ENCODE results near the gene DPYSL4.

The DPYSL4 gene

DNA sequence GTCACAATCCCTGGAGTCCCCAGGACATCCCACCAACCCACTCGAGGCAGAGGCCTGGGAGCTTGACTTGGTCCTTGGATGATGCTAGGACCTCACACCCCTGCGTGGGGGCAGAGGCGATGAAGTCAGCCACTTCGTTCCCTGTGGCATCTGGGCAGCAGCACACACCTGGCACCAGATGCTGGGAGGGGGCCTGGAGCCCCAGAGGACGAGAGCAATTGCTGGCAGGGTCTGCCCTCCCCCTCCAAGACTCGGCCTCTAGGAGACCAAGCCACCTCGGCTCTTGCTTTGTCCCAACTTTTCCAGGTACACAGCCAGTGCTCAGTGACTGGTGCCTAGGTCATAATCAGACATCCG lies 39.1 kb downstream of the DPYSL4 start:
- Mint-ChIP-seq H3K36me3 (ENCODE audit: insufficient read depth) (peaks cover 2% of the 10 kb centered on the region), H3K4me1 (ENCODE audit: low read depth in 2 of 2) (peaks cover 11 to 17% of the 10 kb centered on the region in 2 donors), H3K27me3 (no peaks in the 10 kb centered on the region), H3K27ac (no peak overlapping the region), H3K9me3 (no peaks in the 10 kb centered on the region), H3K4me3 (no peak overlapping the region)
- ATAC-seq (replicated peaks) (no peak), DNase-seq (no peak)

GRCh38 chr10:132226586-132227405 lies 40.0 kb downstream of the DPYSL4 start:
- Mint-ChIP-seq H3K4me3 (no peak overlapping the region), H3K27ac (peak overlapping the region in 1 of 2 donors; percentile 64), H3K4me1 (ENCODE audit: low read depth in 2 of 2) (peaks cover 14 to 17% of the 10 kb centered on the region in 2 donors), H3K27me3 (no peaks in the 10 kb centered on the region), H3K36me3 (ENCODE audit: insufficient read depth) (peaks cover 2% of the 10 kb centered on the region), H3K9me3 (no peaks in the 10 kb centered on the region)
- DNase-seq (no peak), ATAC-seq (replicated peaks) (no peak)

DNA sequence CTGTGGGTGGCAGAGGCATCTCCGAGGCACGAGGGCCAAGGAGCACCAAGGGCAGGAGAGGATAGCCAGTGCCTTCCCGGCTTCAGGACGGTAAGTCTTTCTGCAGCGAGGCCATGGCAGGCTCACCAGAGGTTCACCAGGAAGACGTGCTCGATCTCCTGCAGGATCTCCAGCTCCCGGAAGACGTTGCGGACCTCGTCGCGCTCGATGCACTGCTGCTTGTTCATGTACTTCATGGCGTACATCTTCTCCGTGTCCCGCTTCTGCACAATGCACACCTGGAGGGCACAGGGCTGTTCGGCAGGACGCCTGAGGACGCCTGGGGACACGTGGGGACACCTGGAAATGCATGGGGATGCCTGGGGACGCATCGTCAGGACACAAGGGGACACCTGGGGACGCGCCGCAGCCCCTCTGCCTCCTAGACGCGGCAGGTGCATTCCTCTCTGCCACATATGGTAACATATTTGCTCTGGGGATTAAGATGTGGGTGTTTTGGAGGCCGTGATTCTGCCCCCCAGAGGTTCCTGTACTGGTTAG lies 41.2 kb downstream of the DPYSL4 start:
- peaks cover 14 to 21% of the 10 kb centered on the region in 2 donors for H3K4me1 Mint-ChIP-seq (ENCODE audit: low read depth in 2 of 2)
- H3K27ac Mint-ChIP-seq: no peak overlapping the region
- H3K4me3 Mint-ChIP-seq: no peak overlapping the region
- ATAC-seq (replicated peaks) (no peak), DNase-seq (no peak)
- no peaks in the 10 kb centered on the region for H3K9me3 Mint-ChIP-seq
- no peaks in the 10 kb centered on the region for H3K27me3 Mint-ChIP-seq
- H3K36me3 Mint-ChIP-seq (ENCODE audit: insufficient read depth): peaks cover 2% of the 10 kb centered on the region

GRCh38 chr10:132228616-132229015 lies 41.9 kb downstream of the DPYSL4 start:
- ATAC-seq (replicated peaks) (no peak), DNase-seq (no peak)
- Mint-ChIP-seq H3K36me3 (ENCODE audit: insufficient read depth) (no peaks in the 10 kb centered on the region), H3K4me1 (ENCODE audit: low read depth in 2 of 2) (peaks cover 14 to 21% of the 10 kb centered on the region in 2 donors), H3K27ac (no peak overlapping the region), H3K27me3 (no peaks in the 10 kb centered on the region), H3K9me3 (no peaks in the 10 kb centered on the region), H3K4me3 (peak overlapping the region in 1 of 2 donors; percentile 59)

DNA sequence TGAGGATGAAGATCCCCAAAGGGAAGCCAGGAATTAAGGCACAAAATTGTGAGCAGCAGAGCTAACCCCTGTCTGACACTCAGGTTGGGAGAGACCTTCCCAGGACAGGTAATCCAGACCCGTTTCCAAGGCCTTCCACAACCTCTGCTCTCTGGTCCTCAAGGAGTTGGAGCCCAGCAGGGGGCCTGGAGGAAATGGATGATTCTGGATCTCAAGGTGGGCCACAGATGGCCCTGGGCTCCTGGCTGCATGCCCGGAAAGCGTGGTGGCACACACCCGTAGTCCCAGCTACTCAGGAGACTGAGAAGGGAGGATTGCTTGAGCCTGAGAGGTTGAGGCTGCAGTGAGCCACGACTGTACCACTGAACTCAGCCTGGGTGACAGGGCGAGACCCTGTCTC lies 42.3 kb downstream of the DPYSL4 start:
- ATAC-seq (replicated peaks) (no peak), DNase-seq (no peak)
- Mint-ChIP-seq H3K9me3 (no peaks in the 10 kb centered on the region), H3K4me3 (peak overlapping the region in 1 of 2 donors; percentile 59), H3K27me3 (no peaks in the 10 kb centered on the region), H3K36me3 (ENCODE audit: insufficient read depth) (no peaks in the 10 kb centered on the region), H3K4me1 (ENCODE audit: low read depth in 2 of 2) (peaks cover 12 to 21% of the 10 kb centered on the region in 2 donors), H3K27ac (peak overlapping the region in 1 of 2 donors; percentile 85)

- Mint-ChIP-seq H3K4me3 (peak overlapping the region; percentile 59 to 82), H3K27me3 (no peaks in the 10 kb centered on the region), H3K36me3 (ENCODE audit: insufficient read depth) (no peaks in the 10 kb centered on the region), H3K9me3 (no peaks in the 10 kb centered on the region), H3K4me1 (ENCODE audit: low read depth in 2 of 2) (peaks cover 12 to 21% of the 10 kb centered on the region in 2 donors), H3K27ac (peak overlapping the region; percentile 85 to 92)
- peak; percentile 70 for ATAC-seq (replicated peaks)
- peak in 1 of 3 experiments; percentile 16 for DNase-seq
Measured at GRCh38 chr10:132229834-132230556, 43.2 kb downstream of the DPYSL4 start.

DNA sequence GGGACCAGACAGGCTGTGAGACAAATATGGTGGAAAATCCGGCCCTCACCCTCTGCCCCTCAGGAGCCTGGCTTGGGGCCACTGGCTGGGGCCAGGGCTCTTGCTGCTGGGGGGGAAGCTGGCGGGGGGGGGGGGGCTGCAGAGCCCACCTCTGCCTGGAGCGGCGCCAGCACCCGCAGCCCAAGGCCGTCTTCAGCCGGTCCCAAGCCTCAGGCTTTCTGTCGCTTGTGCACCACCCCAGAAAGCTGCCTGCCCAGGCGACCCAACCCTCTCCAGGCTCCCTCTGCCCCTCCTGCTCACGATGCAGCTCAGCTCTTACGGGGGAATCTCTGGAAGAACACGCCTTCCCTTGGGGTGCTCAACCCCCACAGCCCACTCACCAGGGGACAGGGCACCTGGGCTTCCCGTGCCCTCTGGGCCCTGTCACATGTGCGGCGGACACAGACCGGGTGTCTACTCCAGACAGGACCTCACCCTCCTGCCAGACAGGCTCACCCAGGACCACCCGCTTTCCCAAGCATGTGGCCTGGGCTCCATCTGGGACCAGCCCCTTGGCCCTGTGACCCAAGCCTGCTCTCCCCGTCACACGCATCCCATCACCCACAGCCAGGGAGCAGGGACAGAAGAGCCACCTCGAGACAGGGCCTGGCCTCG lies 43.9 kb downstream of the DPYSL4 start:
- Mint-ChIP-seq H3K4me3 (peak overlapping the region; percentile 59 to 82), H3K4me1 (ENCODE audit: low read depth in 2 of 2) (peaks cover 12 to 21% of the 10 kb centered on the region in 2 donors), H3K36me3 (ENCODE audit: insufficient read depth) (no peaks in the 10 kb centered on the region), H3K9me3 (no peaks in the 10 kb centered on the region), H3K27me3 (no peaks in the 10 kb centered on the region), H3K27ac (peak overlapping the region; percentile 85 to 92)
- DNase-seq: no peak
- ATAC-seq (replicated peaks): no peak

DNA sequence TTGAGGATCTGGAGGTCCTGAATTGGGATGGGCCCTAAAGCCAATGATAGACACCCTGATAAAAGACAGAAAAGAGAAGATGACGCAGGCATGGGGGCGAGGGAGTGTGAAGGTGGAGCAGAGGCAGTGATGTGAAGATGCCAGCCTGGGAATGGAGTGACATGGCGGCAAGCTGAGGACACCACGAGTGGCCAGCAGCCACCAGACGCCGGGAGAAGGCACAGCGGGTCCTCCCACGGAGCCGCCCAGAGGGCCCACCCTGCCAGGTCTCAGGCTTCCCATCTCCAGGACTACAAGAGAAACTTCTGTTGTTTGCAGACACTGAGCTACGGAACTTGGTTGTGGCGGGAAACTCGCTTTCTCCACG lies 44.9 kb downstream of the DPYSL4 start:
- H3K36me3 Mint-ChIP-seq (ENCODE audit: insufficient read depth): no peaks in the 10 kb centered on the region
- H3K9me3 Mint-ChIP-seq: no peaks in the 10 kb centered on the region
- H3K27me3 Mint-ChIP-seq: no peaks in the 10 kb centered on the region
- ATAC-seq (replicated peaks) (no peak), DNase-seq (no peak)
- peaks cover 12 to 21% of the 10 kb centered on the region in 2 donors for H3K4me1 Mint-ChIP-seq (ENCODE audit: low read depth in 2 of 2)
- no peak overlapping the region for H3K4me3 Mint-ChIP-seq
- peak overlapping the region; percentile 80 to 92 for H3K27ac Mint-ChIP-seq

DNA sequence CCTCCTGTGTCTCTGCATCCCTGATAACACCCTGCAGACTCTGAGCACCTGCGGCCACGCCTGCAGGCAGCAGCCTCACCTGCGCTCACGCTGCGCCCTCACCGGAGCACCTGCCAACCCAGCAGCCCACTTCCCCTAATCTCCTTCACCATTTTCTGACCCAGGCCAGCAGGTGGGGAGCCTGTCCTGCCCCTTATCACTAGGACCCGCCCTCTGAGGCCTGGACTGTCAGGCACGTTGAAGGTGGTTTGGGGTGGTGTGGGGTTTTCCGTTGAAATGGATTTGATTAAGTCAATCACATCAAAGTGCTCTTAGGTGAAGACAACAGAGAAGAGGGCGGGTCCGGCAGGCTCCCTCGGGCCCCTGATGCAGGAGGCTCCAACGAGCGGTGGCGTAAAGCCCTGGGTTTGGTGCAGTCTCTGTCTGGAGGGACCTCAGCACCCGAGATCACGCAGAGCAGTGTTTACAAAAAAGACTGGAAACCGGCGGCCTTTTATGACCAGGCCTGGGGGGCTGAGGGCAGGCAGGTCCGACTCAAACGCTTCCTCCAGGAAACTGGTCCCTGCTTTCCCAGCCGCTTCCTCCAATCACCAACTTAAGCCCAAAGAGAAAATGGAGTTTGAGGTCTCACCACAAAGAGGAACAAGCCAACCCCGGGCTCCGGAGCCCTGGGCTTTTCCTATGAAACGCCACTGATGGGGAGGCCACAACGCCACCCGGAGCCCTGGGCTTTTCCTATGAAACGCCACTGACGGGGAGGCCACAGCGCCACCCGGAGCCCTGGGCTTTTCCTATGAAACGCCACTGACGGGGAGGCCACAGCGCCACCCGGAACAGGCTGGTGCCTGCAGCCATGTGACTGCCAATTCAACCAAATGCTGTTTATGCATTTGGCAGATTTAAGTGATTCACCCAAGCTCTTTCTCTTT lies 45.5 kb downstream of the DPYSL4 start:
- peak; percentile 26 for ATAC-seq (replicated peaks)
- no peak for DNase-seq
- Mint-ChIP-seq H3K9me3 (no peaks in the 10 kb centered on the region), H3K27ac (peak overlapping the region in 1 of 2 donors; percentile 78), H3K36me3 (ENCODE audit: insufficient read depth) (no peaks in the 10 kb centered on the region), H3K4me1 (ENCODE audit: low read depth in 2 of 2) (peaks cover 12 to 18% of the 10 kb centered on the region in 2 donors), H3K27me3 (no peaks in the 10 kb centered on the region), H3K4me3 (peak overlapping the region; percentile 6 to 12)

- H3K9me3 Mint-ChIP-seq: no peaks in the 10 kb centered on the region
- H3K36me3 Mint-ChIP-seq (ENCODE audit: insufficient read depth): no peaks in the 10 kb centered on the region
- H3K27ac Mint-ChIP-seq: peak overlapping the region in 1 of 2 donors; percentile 78
- H3K4me1 Mint-ChIP-seq (ENCODE audit: low read depth in 2 of 2): peaks cover 12 to 15% of the 10 kb centered on the region in 2 donors
- peak overlapping the region in 1 of 2 donors; percentile 6 for H3K4me3 Mint-ChIP-seq
- ATAC-seq (replicated peaks) (no peak), DNase-seq (no peak)
- no peaks in the 10 kb centered on the region for H3K27me3 Mint-ChIP-seq
Measured at GRCh38 chr10:132232981-132233380, 46.2 kb downstream of the DPYSL4 start.

DNA sequence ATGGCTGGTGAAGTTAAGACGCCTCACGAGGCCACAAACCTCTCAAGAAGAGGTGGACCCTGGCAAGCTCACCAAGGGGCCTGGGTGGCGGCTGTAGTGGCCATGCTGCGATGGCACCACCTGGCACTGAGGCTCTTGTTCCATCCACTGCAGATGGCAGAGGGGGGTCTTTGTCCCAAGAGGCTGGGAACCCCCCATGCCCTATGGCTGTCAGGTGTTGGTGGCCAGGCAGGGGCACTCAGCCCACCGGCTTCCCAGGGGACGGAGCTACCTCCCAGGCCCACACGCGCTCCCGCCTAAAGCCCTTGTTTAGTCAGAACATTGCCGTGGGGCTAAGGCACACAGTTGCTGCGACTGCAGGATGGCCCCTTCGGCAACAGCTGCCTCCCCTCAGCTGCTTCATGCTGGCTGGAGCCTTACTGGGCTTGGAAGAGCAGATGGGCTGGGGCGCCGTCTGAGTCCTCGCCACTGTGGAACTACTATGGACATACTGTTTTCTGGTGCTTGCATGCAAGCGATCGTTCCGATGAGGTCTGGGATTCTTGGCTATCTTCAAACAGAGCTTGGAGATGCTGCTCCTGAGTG lies 46.8 kb downstream of the DPYSL4 start:
- no peaks in the 10 kb centered on the region for H3K9me3 Mint-ChIP-seq
- no peak for ATAC-seq (replicated peaks)
- no peaks in the 10 kb centered on the region for H3K36me3 Mint-ChIP-seq (ENCODE audit: insufficient read depth)
- H3K27me3 Mint-ChIP-seq: no peaks in the 10 kb centered on the region
- DNase-seq: no peak
- no peak overlapping the region for H3K4me3 Mint-ChIP-seq
- H3K27ac Mint-ChIP-seq: no peak overlapping the region
- peaks cover 12 to 15% of the 10 kb centered on the region in 2 donors for H3K4me1 Mint-ChIP-seq (ENCODE audit: low read depth in 2 of 2)

DNA sequence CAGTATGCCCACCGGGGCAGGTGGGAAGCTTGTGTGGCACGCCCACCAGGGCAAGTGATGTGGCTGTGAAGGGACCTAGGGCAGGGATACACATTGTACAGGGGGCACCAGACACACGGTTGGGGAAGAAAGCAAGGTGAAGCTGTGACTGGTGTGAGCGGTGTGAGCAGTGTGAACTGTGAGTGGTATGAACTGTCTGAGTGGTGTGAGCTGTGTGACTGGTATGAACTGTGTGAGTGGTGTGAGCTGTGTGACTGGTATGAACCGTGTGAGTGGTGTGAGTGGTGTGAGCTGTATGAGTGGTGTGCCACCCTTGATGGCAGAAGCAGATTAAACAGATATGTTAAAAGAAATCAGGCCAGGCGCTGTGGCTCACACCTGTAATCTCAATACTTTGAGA lies 48.1 kb downstream of the DPYSL4 start:
- no peaks in the 10 kb centered on the region for H3K36me3 Mint-ChIP-seq (ENCODE audit: insufficient read depth)
- DNase-seq (no peak), ATAC-seq (replicated peaks) (no peak)
- H3K4me1 Mint-ChIP-seq (ENCODE audit: low read depth in 2 of 2): peaks cover 6% of the 10 kb centered on the region in 2 donors
- H3K27me3 Mint-ChIP-seq: no peaks in the 10 kb centered on the region
- H3K27ac Mint-ChIP-seq: no peak overlapping the region
- no peaks in the 10 kb centered on the region for H3K9me3 Mint-ChIP-seq
- H3K4me3 Mint-ChIP-seq: no peak overlapping the region
